GM21367 (cell line): ENCODE measurements around the gene FAM3B.

Experiments used
- ATAC-seq: cut with Tn5 transposase; IDR thresholded peaks from one replicate; pipeline ENCODE4 v1.9.1; 2021; ENCODE audit not compliant: unreplicated experiment

The FAM3B gene

DNA sequence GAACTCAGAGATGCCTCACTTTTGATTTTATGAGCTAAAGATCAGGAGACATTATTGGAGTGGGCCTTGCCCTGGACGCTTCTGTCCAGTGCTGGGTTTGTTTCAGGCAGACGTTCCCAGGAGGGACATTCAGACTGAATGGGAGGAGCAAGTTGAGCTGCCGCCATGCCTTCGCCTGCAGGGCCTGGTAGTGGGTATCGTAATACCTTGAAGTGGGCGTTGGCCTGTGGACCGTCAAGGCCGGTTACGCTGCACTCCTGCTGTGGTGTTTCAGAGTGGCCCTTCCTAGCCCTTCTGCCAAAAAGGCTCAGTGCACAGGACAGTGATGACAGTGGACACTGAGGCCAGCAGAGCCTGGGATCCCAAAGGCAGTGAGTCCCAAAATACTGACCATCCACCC lies 1.6 kb downstream of the FAM3B start:
- no peak for ATAC-seq

DNA sequence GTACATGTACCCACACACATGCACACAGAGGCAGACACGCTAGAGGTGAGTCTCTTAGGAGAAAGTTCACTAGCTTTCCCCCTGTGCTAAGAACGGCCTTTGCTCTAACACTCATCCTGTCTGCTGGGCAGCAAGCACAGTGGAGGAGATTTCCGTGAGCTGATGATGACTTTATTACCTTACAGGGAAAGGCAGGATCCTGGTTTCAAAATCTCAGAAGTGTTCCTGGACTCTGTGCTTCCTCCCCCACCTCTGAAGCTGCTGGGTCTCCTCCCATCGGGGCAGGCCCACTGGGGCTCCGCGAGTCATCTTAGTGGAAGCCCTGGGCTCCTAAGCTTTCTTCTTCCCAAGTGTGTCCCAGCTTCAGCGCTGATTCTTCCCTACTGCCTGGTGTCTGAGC lies 2.7 kb downstream of the FAM3B start:
- ATAC-seq: no peak

DNA sequence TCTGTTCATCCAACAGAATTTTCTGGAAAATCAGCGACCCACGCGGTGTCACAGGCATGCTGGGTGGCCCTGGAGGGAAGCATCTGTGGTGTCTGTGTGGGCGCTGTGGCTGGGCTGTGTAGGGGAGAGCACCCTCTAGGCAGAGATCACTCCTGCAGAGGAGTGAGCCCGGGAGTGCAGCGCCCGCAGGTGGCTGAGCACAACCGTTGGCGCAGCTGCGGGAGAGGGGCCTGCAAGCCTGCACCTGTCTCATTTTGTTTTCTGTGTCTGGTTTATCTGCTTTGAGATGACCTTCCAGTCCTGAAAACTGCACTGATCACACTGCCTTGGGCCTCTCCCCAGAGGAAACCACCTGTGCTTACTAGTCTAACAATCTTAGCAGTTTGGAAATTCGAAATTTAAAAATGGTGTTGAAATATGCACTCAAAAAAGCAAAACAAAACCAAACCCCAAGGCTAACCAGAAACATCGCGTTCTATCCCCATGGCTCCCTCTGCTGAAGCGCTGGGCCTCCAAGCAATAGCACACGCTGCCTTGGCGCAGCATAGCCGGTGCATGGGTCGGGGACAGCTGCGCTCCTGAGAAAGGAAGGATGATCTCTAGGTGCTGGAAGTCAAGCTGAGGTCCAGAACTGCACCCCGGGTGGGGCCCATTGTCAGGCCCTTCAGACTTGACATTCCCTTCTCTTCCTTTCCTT lies 4.8 kb downstream of the FAM3B start:
- no peak for ATAC-seq

DNA sequence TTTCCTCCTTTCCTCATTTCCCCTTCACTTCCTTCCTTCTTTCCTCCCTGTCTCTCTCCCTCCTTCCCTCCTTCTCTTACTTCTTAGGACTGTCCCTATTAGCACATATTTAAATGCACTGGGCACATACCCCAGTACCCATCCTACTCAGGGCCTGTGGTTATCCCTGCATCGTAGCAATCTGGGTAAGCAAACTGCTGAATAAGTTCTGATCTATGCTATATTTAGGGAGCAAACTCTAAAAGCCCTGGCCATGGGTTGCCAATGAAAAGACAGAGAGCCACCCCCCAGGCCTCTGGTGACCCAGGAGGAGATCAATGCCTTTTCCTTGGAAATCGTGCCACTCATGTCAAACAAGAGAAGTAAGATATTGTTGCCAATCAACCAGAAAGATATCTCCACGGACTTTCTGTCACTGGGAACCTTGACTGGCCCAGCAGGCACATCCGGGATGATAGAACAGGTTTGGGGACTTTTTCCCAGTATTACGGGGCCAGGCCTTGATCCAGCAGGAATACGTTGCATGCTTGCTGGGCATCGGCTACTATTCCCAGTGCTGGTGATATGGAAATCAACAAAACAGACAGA lies 5.4 kb downstream of the FAM3B start:
- no peak for ATAC-seq

DNA sequence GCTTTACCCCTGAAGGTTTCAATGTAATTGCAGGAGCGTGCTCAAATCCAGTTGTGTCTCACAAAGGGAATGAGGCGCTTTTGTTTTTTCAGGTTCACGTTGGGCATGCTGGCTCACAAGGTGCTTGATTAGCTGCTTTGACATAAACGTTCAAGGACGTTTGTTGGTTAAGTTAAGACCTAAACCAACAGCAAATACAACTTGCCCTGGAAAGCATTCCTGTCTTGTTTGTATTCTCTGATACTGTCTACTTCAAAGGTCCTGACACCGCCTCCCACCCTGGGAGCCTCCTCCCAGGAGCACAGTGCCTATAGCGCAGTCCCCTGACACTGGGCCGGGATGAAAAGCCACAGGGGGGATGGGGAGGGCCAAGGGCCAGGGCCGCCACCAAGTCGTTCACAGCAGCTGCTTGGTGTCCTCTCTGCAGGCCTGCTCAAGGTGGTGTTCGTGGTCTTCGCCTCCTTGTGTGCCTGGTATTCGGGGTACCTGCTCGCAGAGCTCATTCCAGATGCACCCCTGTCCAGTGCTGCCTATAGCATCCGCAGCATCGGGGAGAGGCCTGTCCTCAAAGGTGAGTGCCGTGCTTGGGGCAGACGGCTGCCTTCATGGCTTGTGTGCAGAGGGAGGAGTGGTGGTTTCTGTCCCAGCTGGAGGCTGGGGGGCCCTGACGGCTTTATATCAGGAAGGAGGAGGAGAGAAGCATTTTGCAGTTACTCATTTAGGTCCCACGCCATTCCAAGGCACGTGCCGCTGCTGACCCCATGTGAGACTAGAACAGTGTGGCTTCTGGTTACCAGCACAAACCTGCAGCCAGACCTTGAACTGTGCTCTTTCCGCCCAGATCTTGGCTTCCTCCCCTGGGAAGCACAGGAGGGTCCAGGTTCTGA lies 6.1 kb downstream of the FAM3B start:
- no peak for ATAC-seq

DNA sequence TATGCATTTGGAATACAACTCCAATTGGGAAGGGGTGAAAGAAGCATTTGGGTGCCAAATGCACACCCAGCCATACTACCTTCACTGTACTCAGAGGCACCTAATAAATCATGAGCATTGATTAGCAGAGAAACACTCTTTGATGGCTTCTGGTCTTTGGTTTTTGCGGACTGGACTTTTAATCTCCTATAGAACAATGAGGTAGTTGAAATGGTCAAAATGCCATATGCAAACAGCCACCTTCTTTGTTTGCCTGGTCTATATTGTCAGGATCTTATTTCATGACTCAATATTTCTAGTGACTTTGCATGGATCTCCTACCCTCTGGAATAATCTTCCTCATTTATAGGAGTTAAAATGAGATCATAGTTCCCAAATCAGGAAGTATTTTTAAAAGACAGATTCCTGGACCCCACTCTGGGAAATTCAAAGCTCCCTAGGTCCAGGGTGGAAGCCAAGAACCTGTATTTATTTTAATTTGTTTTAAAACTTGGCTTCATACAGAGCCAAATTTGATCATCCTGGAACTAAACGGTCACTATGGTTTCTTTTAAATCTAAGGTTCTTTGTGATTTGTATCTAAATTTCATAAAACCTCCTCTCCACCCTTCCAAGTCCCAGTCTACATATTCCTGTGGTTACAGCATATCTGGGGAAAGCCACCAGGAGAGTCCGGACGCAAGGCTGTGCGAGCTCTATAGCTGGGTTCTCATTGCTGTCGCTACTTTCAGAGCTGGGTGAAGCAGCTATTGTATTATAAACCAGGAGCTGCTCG lies 8.7 kb downstream of the FAM3B start:
- no peak for ATAC-seq

DNA sequence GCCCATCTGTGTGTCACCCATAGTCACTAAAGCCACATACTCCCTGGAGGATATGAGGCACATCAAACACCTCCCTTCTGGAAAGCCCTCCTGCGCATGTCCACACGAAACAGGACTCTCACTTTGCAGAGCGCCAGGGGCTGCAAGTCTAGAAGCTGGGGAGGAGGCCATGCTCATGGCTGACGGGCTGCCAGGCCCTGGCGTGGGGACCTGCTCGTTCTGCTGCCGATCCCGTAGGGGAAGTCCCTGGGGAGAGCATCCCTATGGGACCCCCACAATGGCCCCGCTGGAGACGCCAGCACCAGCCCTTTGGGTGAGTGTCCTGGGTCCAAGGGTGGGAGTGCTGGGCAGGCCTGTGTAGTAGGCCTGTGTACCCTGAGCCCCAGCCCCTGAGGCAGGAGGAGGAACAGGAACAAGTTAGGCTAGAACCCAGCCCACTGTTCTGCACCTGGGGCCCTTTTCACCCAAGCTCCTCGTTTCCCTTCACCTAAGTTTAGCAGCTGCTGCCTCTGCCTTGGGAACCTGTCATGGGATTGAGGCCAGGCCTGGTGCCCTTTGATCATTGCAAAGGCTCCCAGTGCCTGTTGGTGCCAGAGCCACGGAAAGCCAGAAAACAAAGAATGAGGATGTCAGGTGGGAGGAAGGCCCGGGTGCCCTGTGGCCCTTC lies 9.9 kb downstream of the FAM3B start:
- ATAC-seq: no peak

DNA sequence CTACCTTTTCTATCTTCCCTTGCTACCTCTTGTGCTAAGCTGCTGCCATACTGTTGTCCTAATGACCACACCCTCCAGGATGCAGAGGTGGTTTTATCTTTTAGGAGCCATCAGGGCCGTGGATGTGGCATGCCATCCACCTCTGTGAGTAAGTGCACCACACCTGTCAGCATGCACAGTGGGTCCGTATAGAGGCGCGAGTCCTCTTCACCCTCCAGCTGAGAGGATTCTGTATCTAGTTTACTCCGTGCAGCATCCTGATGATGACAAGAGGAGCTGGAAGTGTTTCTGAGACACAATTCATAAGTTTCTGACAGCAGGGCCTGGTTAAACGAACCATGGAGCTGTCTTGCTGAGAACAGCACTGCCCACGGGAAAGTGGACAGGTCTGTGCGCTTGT lies 11.2 kb downstream of the FAM3B start:
- ATAC-seq: no peak

DNA sequence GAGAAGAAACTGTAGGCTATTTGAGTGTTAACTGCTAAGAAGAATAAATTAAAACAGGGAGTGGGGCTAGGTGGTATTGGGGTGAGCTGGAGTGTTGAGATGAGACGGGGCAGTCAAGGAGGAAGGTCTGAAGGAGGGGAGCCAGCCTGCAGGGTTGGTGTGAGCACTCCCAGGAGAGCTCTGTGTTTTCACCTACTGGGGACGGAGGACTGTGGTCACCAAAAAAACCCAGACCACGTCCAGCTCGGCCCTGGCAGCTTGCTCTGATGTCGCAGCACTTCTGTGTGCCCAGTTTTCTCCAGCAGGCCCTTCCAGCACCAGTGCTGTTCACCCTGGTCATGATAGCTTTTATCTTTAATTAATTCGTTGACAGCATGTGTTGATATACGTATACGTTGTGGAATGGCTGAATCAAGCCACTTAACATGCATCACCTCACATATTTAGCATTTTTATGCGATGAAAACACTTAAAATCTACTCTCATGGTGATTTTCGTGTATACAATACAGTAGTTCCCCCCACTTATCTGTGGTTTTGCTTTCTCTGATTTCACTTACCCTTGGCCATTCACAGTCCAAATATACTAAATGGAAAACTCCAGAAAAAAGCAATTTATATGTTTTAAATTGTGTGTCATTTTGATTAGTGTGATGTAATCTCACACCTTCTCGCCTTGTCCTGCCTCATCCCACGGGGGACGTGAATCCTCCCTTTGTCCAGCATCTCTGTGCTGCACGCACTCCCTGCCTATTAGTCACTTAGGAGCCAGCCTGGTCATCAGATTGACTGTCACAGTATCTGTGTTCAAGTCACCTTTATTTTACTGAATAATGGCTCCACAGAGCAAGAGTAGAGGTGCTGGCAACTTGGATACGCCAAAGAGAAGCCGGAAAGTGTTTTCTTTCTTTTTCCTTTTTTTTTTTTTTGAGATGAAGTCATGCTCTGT lies 12.3 kb downstream of the FAM3B start:
- no peak for ATAC-seq

DNA sequence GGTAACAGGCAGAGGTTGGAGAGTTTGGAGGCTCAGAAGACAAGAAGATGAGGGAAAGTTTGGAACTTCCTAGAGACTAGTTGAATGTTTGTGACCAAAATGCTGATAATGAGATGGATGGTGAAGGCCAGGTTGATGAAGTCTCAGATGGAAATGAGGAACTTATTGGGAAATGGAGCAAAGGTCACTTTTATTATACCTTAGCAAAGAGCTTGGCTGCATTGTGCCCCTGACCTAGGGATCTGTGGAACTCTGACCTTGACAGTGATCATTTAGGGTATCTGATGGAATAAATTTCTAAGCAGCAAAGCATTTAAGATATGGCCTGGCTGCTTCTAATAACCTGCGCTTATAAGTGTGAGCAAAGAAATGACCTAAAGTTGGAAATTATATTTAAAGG lies 17.2 kb downstream of the FAM3B start:
- ATAC-seq: no peak

DNA sequence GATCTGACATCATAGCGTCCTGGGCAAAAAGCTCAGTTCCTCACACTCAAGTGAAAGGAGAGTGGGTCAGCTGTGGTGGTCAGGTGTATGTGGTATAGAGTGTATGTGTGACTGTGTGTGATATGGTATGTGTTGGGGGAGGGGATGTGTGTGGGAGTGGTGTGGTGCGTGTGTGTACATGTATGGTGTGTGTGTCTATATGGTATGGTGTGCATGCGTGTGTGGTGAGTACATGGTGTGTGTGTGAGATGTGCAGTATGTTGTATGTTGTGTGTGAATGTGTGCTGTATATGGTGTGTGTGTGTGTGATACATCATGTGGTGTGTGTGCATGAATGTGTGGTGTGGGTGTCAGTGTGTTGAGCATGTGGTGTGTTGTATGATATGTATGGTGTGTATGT lies 20.9 kb downstream of the FAM3B start:
- no peak for ATAC-seq

DNA sequence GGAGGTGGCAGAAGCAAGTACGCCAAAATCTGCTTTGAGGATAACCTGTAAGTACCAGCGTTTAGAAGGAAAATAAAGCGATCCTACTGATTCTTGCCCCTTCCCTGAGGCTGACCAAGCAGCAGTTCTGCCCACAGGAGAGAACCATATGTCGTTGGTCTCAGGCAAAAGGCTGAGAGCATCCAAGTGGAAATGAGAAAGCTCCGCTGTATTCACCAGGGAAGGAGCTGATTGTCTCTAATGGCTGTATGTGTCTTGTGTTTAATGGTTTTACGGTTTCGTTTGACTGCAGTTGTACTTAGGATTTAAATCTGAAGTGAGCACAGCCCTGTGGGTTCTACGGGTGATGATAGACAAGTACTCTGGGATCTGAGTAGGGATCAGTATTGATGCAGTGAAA lies 21.9 kb downstream of the FAM3B start:
- ATAC-seq: no peak

DNA sequence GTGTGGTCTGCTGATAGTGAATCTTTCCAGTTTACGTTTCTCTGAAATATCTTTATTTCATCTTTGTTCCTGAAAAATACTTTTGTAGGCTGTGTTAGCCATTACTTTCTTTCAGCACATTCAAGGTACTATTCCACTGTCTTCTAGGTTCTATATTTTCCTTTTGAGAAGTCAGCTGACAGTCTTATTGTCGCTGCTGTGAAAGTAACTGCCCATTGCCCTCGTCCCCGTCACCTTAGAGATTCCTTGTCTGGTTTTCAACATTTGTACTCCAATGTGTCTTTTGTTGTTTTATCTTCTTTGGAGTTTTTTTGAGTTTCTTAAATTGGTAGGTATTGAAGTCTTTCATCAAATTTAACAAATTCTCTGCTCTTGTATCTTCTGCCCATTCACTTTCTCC lies 25.4 kb downstream of the FAM3B start:
- no peak for ATAC-seq

DNA sequence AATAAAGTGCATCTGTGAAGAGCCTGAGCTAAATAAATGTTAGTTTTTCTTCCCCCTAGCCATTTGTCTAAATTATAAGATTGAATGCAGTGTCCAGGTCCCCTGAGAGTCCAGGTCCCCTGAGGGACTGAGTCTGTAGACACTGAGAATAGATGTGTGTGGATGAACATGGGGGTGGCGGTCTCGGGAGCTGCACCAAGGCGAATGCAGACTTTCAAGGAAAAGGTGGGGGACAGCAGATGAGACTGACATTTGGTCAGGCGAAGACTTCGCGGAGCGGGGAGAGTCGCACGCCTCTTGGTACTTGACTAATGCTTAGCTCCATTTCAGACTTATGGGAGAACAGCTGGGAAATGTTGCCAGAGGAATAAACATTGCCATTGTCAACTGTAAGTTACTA lies 27.5 kb downstream of the FAM3B start:
- no peak for ATAC-seq

DNA sequence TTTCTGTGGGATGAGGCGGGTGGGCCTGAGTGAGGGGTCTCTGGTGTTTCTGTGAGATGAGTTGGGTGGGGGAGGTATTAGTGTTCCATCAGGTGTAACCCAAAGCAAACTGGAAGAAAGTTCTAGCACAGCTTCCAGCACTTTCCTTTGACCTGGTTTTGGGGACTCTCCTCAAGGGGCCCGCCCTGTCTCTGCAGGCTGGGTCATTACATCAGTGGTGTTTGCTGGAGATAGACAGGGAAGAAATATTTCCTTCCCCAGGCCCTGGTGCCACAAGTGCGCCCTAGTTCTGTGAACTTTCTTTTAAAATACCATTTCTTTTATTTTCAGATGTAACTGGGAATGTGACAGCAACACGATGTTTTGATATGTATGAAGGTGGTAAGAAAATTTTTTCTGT lies 28.8 kb downstream of the FAM3B start:
- no peak for ATAC-seq

DNA sequence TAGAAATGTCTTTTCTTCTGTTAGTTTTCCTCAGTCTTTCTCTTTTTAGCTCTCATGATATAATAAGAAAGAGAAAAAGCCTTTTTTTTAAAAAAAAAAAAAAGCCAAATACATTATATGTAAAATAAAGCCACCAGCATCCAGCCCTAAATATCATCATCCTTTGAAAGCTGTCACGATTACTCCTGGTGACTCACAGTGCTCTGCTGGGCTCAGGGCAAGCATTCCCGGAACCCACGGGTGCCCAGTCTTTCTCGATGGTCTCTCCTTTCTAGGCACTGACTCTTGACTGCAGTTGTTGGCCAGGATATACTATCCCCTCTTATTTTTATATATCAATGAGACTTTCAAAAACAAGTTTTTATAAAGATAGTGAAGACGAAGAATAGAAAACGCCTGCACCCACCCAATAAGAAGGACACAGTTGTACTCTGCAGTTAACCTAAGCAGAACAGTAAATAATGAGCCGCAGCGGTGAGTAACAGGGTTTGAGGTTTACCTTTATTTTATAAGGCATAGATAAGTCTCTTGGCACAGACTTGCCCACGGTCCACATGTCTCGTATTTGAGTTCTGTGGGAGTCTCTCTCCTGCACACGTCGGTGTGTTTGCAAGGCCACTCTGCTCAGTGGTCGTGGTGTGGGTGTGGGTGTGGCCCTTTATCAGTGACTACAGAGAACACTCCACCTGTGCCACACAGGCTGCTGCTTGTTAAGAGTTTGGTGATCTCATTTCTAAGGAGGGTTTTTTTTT lies 29.5 kb downstream of the FAM3B start:
- no peak for ATAC-seq

DNA sequence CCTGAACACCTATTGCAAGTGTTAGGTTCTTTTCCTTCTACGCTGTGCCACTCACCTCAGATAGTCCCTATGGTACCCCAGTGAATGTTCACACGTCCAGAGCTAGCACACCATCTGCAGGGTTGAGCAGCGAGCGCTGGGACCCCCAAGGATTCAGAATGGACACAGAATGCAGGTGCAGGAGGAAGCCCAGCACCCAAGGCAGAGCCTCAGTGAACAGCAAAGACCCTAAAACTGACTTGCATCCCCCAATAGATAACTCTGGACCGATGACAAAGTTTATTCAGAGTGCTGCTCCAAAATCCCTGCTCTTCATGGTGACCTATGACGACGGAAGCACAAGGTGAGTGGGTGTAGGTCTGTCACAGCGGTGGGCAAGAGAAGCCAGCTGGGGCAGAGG lies 30.2 kb downstream of the FAM3B start:
- no peak for ATAC-seq

DNA sequence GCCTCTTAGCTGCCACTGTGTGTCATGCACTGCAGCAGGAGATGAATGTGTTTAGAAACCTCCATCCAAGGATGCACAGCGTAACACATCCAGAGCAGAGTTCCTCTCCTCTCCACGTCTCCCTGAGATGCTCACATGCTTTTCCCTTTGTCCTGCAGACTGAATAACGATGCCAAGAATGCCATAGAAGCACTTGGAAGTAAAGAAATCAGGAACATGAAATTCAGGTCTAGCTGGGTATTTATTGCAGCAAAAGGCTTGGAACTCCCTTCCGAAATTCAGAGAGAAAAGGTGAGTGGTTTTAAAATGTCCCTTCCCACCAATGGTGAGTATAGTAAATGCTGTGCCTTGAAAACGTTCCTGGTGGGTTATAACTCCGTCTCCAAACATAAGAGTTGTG lies 31.8 kb downstream of the FAM3B start:
- no peak for ATAC-seq

DNA sequence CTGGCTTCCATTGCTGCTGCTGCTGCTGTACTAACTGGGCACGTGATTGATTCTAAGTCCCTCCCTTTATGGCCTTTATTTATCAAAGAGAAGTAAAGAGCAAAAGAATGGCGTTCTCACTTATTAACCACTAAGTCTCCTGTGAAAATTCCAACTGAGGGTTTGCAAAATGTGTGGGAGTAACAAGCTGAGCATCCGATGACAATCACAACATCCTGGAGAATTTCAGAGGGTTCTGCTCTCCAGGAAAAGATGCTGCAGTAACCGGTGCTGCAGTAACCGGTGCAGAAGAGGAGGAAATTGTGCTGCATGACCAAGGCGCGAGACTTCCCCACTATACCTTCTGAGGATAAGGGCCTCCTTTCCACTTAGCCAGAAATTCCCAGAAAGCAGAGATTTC lies 32.5 kb downstream of the FAM3B start:
- ATAC-seq: no peak
